Measurements from ENCODE around the gene LRRC1.

Gene LRRC1

DNA sequence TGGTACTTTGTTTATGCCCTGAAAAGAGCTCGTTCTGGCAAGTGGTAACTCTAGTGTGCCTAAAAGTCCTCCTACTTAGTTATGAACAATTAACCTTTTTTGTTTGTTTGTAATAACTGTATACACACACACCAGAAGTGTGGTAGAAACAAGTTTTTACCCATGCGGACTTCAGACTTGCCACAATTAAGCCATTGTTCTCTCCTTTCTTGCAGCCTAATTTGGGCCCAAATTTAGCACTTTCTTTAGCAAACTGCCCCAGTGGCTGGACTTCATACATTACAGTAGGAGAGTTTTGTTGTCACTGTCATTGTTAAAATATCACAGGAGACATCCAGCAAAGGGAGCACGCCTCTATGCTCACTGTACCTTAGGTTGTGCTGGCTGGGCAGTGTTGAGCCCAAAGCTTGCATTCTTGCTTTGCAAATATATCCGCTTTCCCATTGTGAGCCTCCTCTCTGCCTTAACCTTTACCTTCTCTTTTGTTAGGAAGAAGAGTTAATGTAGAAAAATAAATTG lies 53.0 kb downstream of the LRRC1 start:
- DNase-seq (ENCODE audit: low read depth): no peak

DNA sequence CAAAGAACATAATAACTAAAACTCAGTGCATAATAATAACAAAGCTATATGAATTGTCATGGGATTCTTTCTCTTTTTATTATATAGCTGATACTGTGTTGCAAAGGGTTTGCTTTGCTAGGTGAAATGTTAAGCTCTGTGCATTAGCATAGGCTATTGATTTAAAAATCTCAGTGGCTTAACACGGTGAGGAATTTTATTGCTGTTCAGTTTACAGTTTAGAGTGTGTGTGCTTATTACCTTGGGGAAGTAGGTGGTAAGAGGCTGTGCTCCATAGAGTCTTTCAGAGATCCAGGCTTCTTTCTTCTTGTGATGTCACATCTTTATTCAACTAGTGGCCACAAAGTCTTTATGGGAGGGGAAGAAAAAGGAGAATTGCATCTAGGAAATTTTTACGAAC lies 55.7 kb downstream of the LRRC1 start:
- DNase-seq (ENCODE audit: low read depth): no peak

DNA sequence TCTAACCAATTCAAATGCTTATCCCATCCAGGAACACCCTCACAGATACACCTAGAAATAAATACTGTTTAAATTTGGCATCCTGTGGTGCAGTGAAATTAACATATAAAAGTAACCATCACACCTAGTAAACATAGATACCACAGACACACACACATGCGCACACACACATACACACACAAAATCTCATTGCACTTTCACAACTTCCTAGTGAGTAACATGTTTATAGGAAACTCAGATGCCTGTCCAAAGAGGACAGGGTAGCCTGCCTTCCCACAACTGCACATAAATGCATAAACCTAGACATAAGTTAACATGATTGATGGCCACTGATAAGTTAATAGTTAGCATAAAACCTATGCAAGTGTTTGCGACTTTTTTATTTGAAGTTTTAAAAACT lies 56.8 kb downstream of the LRRC1 start:
- no peak for DNase-seq (ENCODE audit: low read depth)

DNA sequence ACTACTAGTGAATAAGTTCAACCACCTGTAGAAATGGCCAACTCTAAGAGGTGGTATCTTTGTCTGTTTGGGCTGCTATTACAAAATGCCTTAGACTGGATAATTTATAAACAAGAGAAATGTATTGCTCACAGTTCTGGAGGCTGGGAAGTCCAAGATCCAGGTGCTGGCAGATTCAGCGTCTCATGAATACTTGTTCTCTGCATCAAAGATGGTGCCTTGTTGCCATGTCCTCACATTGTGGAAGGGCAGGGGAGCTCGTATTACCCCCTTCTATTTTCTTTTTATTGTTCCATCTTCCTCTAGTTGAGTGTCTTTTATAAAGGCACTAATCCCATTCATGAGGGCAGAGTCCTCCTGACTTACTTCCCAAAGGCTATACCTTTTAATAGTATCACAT lies 58.0 kb downstream of the LRRC1 start:
- no peak for DNase-seq (ENCODE audit: low read depth)

DNA sequence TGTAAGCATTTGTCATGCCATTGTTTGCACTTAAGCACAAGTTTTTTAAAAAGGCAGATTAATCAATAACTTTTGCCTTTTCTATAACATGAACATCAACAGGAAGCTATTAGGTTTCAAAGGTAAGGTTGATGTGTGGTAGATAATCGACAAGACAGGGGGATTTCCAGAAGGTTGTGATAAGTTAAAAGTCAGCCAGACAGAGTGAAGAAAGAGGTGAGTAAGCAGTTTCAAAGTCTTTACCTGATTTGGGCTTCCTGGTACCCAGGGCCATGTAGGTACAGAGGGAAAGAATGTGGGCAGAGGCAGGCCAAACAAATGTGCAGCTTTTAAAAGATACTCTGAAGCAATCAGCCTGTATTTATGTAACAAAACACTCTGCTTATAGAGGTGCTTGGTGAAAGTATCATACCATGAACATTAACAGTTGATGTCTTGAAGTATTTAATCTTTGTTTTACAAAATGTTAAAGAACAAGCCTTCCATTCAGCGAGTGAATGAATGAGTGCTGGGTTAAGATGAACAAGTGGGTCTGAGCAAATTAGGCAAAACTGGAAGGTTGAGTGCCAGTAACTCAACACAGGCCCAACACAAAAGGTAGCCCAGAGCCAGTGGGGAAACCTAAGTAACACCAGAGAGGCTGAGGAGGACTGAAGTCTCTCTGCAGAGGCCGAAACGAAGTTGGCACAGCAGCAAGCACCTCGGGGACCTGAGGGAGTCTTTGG lies 60.2 kb downstream of the LRRC1 start:
- DNase-seq (ENCODE audit: low read depth): no peak

DNA sequence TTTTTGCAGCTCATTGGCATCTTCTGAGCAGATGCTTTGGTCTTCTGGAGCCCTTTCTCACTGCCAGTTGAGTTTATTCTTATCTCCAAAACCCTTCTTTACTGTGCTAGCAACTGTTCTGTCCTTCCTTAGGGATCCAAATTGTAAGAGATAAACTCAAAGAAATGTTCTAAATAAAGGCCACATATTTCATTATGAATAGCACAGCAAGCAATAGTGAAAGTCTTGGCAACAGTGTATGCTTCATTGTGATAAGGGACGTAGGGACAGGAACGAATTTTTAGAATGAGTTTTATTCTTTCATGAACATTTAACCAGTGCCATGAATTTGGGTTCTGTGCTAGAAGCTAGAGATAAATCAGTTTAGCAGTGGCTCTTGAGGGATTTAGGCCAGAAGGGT lies 61.1 kb downstream of the LRRC1 start:
- DNase-seq (ENCODE audit: low read depth): no peak

DNA sequence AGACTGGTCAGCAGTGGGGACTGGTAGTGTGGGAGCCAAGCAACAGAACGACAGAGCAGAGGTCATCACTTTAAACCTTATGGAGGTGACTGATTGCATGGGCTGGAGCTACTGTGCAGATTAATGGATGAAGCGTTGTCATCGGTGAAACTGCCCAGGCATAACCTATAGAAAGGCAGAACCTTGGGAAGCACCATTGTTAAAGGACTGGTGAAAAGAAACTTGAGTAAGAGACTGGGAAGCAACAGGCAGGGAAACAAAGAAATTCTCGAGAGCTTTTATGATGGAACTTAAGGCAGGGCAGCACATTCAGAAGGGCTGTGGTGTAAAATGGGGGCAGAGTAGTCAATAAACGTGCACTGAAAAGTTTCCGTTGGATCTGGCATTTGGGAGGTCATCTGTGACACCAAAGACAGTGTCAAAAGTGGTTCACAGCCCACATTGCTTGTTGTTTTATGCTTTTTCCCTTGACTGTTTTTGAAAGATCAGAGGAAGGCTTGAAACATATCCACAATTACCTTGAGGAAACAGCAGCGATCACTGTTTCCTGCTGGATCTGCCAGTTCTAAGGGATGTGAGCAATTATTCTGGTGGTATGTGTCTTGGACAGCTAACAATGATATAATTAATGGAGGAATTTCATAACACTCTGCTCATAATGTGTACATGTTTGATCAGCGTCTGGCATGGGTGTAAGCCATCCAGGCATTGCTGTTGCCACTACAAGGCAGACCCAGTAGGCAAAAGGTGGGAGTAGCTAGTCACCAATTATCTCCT lies 62.7 kb downstream of the LRRC1 start:
- DNase-seq (ENCODE audit: low read depth): no peak

DNA sequence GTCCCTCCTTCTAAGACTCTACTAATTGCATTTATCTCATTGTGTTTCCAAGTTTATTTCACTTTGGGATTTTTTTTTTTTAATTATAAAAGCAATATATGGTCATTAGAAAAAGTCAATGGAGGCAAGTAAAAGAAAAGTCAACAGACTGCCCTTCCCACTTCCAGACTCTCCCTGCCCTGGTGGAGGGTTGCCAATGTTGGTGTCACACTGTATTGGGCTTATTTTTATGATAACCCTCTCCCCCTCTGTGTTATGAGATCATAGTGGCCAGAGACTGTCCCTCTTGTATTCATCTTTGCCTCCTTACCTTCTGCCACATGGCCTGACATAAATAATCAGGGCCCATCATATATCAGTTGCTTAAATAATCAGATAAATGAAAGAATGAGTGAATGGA lies 63.4 kb downstream of the LRRC1 start:
- DNase-seq (ENCODE audit: low read depth): no peak

DNA sequence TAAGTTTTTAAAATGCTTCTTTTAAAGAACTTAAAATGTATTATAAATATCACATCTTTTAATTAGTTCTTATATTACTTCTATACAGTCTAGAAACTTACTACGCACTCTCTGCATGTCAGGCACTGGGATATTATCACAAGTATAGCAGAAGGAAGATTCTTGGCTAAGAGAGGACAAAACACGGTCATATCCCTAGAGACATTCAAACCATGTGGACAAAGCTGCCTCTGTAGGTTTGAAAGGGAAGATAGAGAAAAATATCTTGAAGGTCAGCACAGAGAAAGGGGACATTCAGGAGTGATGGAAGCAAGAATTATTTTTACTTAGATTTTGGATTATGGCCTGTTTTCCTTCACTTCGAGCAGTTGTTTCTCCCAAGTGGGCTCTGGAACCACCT lies 64.1 kb downstream of the LRRC1 start:
- DNase-seq (ENCODE audit: low read depth): no peak

DNA sequence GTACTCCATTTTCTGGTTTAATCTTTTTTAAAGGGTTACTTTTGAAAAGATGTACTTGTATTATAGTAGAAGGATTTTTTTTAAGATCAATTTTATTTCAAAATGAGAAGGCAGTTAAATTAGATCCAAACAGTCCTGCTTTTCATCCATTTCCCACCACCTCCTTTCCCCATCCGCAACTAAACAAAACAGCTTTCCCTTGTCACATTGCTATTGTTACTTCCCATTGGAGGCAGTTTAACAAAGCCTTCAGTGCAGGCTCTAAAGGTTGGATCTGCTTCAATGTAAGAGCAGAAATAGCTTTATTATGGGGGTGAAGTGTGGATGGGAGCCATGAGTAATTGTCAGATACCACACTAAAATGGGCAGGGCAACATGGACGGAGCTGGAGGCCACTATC lies 65.7 kb downstream of the LRRC1 start:
- DNase-seq (ENCODE audit: low read depth): no peak

DNA sequence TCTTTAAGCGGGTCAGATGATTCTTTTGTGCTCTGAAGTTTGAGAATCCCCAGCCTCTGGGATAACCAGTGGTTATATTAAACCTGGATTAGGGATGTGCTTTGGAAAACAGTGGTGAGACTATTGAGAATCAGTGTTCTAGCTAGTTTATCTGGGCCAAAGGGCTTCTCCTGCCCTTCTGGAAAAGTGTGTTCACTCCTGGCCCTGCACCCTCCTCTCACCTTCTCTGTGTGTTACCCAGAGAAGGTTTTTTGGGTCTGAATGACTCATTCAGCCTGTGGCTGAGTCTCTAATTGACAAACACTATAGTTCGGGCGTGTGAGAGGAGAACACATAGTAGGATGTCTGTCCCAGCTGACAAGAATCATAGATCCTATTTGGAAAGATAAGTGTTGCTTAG lies 66.7 kb downstream of the LRRC1 start:
- DNase-seq (ENCODE audit: low read depth): no peak

DNA sequence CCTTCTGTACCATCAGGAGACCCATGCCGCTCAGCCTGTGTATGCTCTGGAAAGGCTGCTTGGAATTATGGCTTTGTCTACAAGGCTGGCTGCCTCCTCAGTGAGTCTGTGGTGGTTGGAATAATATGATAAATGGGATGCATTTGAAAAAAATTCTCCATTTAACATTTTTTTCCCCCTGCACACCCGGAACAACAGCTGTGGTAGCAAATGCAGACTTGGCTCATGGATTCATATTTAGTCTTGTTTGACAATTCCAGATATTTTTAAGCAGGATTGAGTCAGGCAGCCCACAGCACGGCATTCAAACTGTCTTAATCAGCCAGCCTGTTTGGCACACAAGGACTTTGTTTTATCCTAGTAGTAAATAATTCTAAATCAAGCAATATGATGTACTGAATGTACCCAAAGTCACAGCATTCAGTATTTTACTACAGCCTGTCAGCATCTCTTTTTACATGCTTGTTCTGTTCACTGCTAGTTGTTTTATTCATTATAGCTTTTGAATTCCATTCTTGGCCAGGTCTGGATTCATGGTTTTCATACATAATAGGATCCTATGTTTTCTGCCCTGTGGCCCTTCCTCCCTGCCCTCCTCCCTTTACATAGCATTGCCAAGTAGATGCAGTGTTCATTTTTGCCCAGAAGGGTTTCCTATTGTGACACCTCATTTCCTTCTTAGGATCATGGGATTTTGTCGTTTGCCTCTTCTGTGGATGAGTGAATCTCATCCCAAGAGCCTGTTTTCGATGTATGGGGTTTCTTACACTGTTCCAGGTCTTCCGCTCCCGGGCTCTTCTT lies 68.1 kb downstream of the LRRC1 start:
- no peak for DNase-seq (ENCODE audit: low read depth)

DNA sequence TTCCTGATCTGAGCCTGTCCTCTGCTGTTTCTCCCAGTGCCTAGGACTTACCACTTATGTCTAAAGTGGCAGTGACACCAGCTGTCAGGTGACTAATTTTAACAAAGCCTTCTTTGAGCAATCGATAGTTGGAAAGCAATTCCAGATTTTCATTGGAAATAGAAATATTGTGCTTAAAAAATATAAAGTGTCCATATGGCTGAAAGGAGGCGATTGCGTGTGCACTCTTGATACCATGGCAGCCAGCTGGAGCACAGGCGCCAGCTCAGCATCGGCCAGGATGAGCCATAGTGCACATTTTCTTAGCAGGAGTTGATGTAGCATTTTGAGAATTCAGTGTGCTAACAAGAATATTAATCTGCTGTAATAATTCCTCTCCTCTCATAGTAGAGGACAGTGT lies 70.0 kb downstream of the LRRC1 start:
- DNase-seq (ENCODE audit: low read depth): no peak

DNA sequence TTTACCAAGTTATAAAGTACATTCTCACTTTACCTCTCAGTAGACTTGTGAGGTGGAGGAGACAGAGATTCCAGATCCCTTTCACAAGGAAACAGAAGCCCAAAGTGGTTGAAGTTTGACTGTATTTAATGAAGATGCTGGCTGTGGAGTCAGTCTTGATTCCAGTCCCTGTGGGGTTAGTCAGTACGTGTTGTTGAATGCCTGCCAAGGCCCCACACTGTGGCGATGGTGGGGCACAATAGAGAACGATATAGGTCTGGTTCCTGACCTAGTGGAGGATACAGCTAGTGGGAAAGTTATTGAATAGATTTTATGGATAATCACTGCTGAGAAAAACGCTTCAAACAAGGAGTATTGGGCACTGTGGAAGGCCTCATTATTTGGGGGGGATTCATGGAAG lies 71.4 kb downstream of the LRRC1 start:
- no peak for DNase-seq (ENCODE audit: low read depth)

DNA sequence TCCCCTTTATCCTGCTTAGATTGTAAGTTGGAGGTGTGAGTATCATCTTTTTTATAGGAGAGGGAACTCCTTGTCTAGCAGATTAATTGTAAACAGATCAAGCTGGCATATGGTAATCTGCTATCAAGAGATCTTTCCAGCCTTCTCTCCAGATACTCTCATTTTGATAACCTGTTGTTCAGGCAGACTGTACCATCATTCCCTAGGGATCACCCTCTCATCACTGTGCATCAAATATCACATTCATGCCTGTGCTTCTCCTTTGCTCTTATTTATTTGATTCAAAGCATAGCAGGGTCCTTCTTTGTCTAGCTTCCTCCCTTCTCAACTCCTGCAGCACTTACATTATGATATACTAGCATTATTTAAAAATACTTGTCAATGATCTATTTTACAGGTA lies 73.8 kb downstream of the LRRC1 start:
- DNase-seq (ENCODE audit: low read depth): no peak

DNA sequence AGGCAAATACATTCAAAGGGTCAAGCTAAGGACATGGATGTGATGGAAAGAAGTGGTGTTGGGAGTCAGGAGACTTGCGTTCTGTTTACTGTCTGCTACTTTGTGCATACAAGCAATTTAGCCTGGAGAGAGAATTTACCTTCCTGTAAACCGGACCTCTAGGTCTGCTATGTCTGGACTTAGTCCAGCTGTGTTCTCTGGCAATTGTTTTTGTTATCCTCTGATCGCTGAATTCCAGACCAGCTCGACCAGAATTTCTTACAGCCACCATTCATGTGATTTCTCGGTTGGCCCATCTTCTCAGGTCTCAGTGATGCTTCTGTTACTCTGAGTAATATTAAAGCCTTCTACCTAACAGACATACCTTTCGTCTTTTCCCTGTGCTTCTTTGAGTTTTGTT lies 75.2 kb downstream of the LRRC1 start:
- no peak for DNase-seq (ENCODE audit: low read depth)

DNA sequence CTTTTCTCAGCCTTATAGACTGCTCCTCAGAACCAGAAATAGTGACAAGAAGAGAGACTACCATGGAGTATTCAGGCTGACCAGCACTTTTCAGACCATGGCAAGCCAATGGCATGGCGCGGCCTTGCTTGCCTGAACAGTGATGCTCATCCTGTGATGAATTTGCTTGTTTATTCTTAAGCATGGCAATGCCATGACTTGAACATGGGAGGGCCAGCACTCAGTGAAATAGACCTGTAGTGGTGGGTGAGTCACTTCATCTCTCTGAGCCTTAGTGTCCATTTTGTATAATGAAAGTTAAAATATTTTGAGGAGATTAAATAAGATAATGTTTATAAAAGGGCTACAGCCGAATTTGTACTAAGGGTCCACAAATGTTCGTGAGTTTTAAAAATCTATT lies 79.1 kb downstream of the LRRC1 start:
- DNase-seq (ENCODE audit: low read depth): no peak

DNA sequence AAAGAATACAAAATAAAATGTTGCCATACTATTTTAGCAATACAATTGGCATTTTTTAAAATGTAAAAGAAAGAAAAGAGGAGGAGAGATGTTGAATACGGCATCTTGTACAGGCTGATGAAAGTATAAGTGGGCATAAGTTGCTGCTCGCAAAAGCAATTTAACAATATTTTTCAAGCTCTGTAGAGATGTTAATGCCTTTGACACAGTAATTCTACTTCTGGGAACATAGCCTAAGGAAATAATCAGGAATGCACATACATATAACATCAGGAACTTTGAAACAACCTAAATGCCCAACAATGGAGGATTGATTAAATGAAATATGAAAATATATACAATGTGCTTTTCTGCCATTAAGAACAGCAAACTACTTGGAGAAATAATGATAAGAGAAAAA lies 80.2 kb downstream of the LRRC1 start:
- DNase-seq (ENCODE audit: low read depth): no peak

DNA sequence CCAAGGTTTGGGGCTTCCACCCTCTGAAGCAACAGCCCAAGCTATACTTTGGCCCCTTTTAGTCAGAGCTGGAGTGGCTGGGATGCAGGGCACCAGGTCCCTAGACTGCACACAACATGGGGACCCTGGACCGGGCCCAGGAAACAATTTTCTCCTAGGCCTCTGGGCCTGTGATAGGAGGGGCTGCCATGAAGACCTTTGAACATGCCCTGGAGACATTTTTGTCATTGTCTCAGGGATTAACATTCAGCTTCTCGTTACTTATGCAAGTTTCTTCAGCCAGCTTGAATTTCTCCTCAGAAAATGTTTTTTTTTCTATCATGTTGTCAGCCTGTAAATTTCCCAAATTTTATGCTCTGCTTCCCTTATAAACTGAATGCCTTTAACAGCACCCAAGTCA lies 82.3 kb downstream of the LRRC1 start:
- no peak for DNase-seq (ENCODE audit: low read depth)

DNA sequence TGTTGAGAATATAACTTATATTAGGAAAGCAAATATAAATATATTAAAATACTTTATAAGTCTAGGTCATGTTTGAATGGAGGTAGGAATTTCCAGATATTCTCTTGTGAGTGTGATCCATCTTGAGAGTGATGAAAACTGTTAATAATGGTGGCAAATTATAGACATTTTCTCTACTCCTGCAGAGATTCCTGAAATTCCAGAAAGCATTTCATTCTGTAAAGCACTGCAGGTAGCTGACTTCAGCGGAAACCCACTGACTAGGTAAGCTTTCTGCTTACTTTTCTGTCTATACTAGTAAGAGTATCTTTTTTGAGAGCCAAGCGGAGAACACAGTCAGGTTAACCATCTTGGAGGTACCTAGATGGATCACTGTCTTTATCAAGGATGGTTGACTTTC lies 84.0 kb downstream of the LRRC1 start:
- DNase-seq (ENCODE audit: low read depth): no peak

DNA sequence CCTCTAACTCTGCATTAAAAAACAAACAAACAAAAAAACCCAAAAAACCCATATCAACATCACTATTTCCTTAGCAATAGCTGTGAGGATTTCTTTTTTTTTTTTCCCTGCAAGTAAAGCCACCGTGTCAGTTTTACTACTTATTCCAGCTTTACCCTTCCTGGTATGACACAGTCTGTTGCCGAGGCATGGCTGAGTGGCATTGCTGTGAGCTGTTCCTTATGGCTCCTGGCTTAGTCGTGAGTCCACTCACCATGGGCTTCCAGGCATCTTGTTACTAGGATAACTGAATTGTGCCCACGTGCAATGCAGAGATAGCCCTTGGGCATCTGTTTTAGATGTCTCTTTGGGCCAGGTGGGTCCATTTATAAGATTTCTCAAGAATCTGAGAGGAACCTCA lies 84.8 kb downstream of the LRRC1 start:
- DNase-seq (ENCODE audit: low read depth): no peak

DNA sequence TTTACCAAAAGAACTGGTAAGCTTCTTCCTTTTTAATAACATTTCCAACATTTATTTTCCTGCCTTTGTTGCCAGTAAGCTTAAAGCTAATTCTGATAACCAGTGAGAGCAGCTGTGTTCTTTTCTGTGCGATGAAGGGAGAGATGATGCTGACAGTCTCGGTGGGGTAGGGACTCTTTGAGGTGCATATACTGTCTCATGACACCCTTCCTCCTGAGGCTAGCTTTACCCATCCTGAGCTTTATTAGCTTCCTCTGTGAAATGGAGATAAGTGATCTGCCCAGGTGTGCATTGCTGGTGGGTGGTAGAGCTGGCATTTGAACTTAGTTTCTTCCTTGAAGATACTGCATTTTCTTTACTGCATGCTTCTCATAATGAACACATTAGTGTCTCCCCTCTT lies 92.5 kb downstream of the LRRC1 start:
- DNase-seq (ENCODE audit: low read depth): no peak

DNA sequence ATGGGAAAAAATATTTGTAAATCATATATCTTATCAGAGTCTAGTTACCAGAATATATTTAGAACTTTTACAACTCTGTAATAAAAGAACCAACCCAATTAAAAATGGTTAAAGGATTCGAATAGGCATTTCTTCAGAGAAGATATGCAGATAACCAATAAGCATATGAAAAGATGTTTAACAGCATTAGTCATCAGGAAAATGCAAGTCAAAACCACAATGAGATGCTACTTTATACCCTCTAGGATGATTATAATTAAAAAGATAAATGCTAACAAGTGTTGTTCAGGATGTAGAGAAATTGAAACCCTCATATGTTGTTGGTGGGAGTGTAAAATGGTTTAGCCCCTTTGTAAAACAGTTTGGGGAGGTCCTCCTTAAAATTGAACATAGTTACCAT lies 94.1 kb downstream of the LRRC1 start:
- DNase-seq (ENCODE audit: low read depth): no peak
